Measurements from ENCODE around the gene VIPR2.

DNA sequence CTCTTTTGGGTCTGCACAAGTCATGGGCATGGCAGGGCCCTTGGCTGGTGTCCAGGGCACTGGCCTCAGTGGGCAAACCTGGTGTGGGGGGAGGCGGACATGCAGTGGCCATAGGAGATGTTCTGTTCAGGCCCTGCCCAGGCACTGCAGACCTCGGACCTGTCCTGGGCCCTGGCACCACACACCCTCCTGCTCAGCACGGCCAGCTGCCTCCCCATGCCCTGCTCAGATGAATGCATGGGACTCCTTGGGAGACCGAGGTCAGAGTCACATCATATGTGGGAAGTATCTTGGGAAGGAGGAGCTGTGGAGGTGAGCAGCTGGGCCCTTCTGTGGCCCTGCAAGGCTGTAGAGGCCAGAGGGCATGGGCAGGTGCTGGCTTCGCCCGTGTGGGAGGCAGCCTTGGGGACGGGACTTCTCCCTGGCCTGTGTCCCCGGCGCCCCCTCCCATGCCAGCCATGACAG, 130.8 kb downstream of the VIPR2 start:
- TF ChIP-seq POLR2A (IDR thresholded peaks at IDR 0.05) (no peak), CTCF (IDR thresholded peaks at IDR 0.05) (no peak)
